HEK293 (cell line): ENCODE results near the gene NKX6-1.

Experiments used
- CTCF ChIP-seq: fragments of 450-650 bp; formaldehyde crosslinking; IDR thresholded peaks from 2 replicates; pipeline ENCODE4 v1.5.1; 2016; ENCODE audit warnings: missing biosample characterization, missing genetic modification characterization
- HOXA7 ChIP-seq: sonication (generic); formaldehyde crosslinking; IDR thresholded peaks from 2 replicates; pipeline ENCODE4 v1.8.1; 2022; ENCODE audit warnings: missing genetic modification reagents, borderline replicate concordance
- PBX3 ChIP-seq: sonication (generic); formaldehyde crosslinking; IDR thresholded peaks from 2 replicates; pipeline ENCODE4 v1.8.1; 2022; ENCODE audit warnings: mild to moderate bottlenecking, moderate library complexity, missing genetic modification reagents
- YY1 ChIP-seq: fragments of 450-650 bp; formaldehyde crosslinking; IDR thresholded peaks from 2 replicates; pipeline ENCODE4 v1.5.1; 2018; ENCODE audit warnings: missing biosample characterization, missing genetic modification characterization
- ZNF26 ChIP-seq: fragments of 450-650 bp; formaldehyde crosslinking; IDR thresholded peaks from 2 replicates; pipeline ENCODE4 v1.5.1; 2016; ENCODE audit warnings: missing biosample characterization, missing genetic modification characterization
- ZNF335 ChIP-seq: fragments of 450-650 bp; formaldehyde crosslinking; conservative IDR thresholded peaks from 2 replicates; pipeline ENCODE4 v1.5.1; 2016; ENCODE audit warnings: missing biosample characterization, missing genetic modification characterization
- ZNF404 ChIP-seq: fragments of 450-650 bp; formaldehyde crosslinking; IDR thresholded peaks from 2 replicates; pipeline ENCODE4 v1.5.1; 2017; ENCODE audit warnings: missing biosample characterization, missing genetic modification characterization
- ZNF510 ChIP-seq: fragments of 450-650 bp; formaldehyde crosslinking; IDR thresholded peaks from 2 replicates; pipeline ENCODE4 v1.5.1; 2018; ENCODE audit warnings: mild to moderate bottlenecking, missing genetic modification characterization, missing biosample characterization; ENCODE audit not compliant: insufficient replicate concordance
- ZNF670 ChIP-seq: fragments of 450-650 bp; formaldehyde crosslinking; IDR thresholded peaks from 2 replicates; pipeline ENCODE4 v1.5.1; 2016; ENCODE audit warnings: missing biosample characterization, missing genetic modification characterization, low read depth
- ZNF747 ChIP-seq: fragments of 450-650 bp; formaldehyde crosslinking; IDR thresholded peaks from 2 replicates; pipeline ENCODE4 v1.5.1; 2016; ENCODE audit warnings: missing biosample characterization, missing genetic modification characterization
- ZNF830 ChIP-seq: fragments of 450-650 bp; IDR thresholded peaks from 2 replicates; pipeline ENCODE4 v1.5.0; 2018; ENCODE audit warnings: missing biosample characterization, missing genetic modification characterization, low read depth, mild to moderate bottlenecking, moderate library complexity
- TF ChIP-seq, protein P1 (sequence below): fragments of 450-650 bp; formaldehyde crosslinking; IDR thresholded peaks from 2 replicates; pipeline ENCODE4 v1.5.1; 2017; ENCODE audit warnings: missing biosample characterization, missing genetic modification characterization
- TF ChIP-seq, protein P2 (sequence below): fragments of 450-650 bp; formaldehyde crosslinking; IDR thresholded peaks from 2 replicates; pipeline ENCODE4 v1.5.1; 2016; ENCODE audit warnings: missing biosample characterization, missing genetic modification characterization

GRCh38 chr4:84483688-84484087 is 15.4 kb downstream of the NKX6-1 start:
- TF ChIP-seq CTCF (tag by site-specific recombination) (no peak), ZNF404 (no peak), ZNF510 (tag by site-specific recombination) (no peak), ZNF670 (tag by site-specific recombination) (no peak), ZNF335 (tag by site-specific recombination) (no peak), PBX3 (CRISPR knock-in tag) (no peak), ZNF747 (tag by site-specific recombination) (no peak), ZNF830 (tag by site-specific recombination) (no peak), HOXA7 (CRISPR knock-in tag) (no peak), YY1 (tag by site-specific recombination) (no peak), ZNF26 (tag by site-specific recombination) (no peak)
- TF ChIP-seq, protein P1, sequence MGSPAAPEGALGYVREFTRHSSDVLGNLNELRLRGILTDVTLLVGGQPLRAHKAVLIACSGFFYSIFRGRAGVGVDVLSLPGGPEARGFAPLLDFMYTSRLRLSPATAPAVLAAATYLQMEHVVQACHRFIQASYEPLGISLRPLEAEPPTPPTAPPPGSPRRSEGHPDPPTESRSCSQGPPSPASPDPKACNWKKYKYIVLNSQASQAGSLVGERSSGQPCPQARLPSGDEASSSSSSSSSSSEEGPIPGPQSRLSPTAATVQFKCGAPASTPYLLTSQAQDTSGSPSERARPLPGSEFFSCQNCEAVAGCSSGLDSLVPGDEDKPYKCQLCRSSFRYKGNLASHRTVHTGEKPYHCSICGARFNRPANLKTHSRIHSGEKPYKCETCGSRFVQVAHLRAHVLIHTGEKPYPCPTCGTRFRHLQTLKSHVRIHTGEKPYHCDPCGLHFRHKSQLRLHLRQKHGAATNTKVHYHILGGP (tag by site-specific recombination): no peak
- TF ChIP-seq, protein P2, sequence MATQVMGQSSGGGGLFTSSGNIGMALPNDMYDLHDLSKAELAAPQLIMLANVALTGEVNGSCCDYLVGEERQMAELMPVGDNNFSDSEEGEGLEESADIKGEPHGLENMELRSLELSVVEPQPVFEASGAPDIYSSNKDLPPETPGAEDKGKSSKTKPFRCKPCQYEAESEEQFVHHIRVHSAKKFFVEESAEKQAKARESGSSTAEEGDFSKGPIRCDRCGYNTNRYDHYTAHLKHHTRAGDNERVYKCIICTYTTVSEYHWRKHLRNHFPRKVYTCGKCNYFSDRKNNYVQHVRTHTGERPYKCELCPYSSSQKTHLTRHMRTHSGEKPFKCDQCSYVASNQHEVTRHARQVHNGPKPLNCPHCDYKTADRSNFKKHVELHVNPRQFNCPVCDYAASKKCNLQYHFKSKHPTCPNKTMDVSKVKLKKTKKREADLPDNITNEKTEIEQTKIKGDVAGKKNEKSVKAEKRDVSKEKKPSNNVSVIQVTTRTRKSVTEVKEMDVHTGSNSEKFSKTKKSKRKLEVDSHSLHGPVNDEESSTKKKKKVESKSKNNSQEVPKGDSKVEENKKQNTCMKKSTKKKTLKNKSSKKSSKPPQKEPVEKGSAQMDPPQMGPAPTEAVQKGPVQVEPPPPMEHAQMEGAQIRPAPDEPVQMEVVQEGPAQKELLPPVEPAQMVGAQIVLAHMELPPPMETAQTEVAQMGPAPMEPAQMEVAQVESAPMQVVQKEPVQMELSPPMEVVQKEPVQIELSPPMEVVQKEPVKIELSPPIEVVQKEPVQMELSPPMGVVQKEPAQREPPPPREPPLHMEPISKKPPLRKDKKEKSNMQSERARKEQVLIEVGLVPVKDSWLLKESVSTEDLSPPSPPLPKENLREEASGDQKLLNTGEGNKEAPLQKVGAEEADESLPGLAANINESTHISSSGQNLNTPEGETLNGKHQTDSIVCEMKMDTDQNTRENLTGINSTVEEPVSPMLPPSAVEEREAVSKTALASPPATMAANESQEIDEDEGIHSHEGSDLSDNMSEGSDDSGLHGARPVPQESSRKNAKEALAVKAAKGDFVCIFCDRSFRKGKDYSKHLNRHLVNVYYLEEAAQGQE (tag by site-specific recombination): no peak
